Measurements from ENCODE around the gene UNC93B1. TPM values are rescaled to one million over a fixed set of nuclear protein-coding genes. Genes with fewer than 3 reads are reported as not detected.

The UNC93B1 gene
- total and polyA plus RNA-seq, 2 of the 13 experiments (the other 11 are each of a cell fraction or from before 2014, with no cell fraction given): 8.8 to 18.9 TPM

- TF ChIP-seq STAT6 (CRISPR knock-in tag; IDR thresholded peaks at IDR 0.05; ENCODE audit: borderline replicate concordance): 0 out of 2 replicates have a peak, but pooled peaks have one; percentile 62
- no peak for TF ChIP-seq RXRB (CRISPR knock-in tag; IDR thresholded peaks at IDR 0.05; ENCODE audit: borderline replicate concordance)
- TF ChIP-seq NFAT5 (CRISPR knock-in tag; IDR thresholded peaks at IDR 0.05): no peak
- TF ChIP-seq TEAD3 (CRISPR knock-in tag; optimal IDR thresholded peaks at IDR 0.05; ENCODE audit: borderline replicate concordance): no peak
- no peak for TF ChIP-seq SOX5 (CRISPR knock-in tag; IDR thresholded peaks at IDR 0.05; ENCODE audit: borderline replicate concordance)
- TF ChIP-seq SRF (IDR thresholded peaks at IDR 0.05; ENCODE audit: low read depth, low read length): no peak
- TF ChIP-seq CCDC6 (CRISPR knock-in tag; IDR thresholded peaks at IDR 0.05): peak; percentile 62; the same call in 1 of the 2 replicates
- TF ChIP-seq ATF7-NPFF (CRISPR knock-in tag; IDR thresholded peaks at IDR 0.05; ENCODE audit: low read depth): no peak
- TF ChIP-seq ZNF672 (CRISPR knock-in tag; IDR thresholded peaks at IDR 0.05): no peak
- no peak for TF ChIP-seq NCOA1 (CRISPR knock-in tag; IDR thresholded peaks at IDR 0.05)
- no peak for TF ChIP-seq RFX5 (IDR thresholded peaks at IDR 0.05; ENCODE audit: low read depth, low read length)
- no peak for TF ChIP-seq ZNF83 (CRISPR knock-in tag; IDR thresholded peaks at IDR 0.05; ENCODE audit: borderline replicate concordance)
- TF ChIP-seq ZNF383 (CRISPR knock-in tag; IDR thresholded peaks at IDR 0.05; ENCODE audit: borderline replicate concordance): no peak
- TF ChIP-seq ZBTB7A (CRISPR knock-in tag; IDR thresholded peaks at IDR 0.05): no peak
- TF ChIP-seq RFX1 (IDR thresholded peaks at IDR 0.05): no peak
- no peak for TF ChIP-seq FOXA1 (IDR thresholded peaks at IDR 0.05)
- TF ChIP-seq FOXA1 (CRISPR knock-in tag; IDR thresholded peaks at IDR 0.05): no peak
- TF ChIP-seq RBFOX2 (IDR thresholded peaks at IDR 0.05; ENCODE audit: low read depth, low read length): peak; percentile 75
- TF ChIP-seq TRIM22 (IDR thresholded peaks at IDR 0.05): no peak
These were observed at the start of gene UNC93B1 (continued) for GRCh38 chr11:68003846-68004550.
